CD14-positive monocyte (primary cell): Measurements from ENCODE around the gene MAD2L1. TPM values are rescaled to one million over a fixed set of nuclear protein-coding genes. Genes with fewer than 3 reads are reported as not detected.

Source experiments
- DNase-seq, 3 donors: peaks; one replicate each; pipeline ENCODE4 v3.0.0-alpha.2; 2011 to 2022
- H2AFZ ChIP-seq: 2 replicates; pipeline ENCODE4 v1.6.0; 2012; ENCODE audit warnings: mild to moderate bottlenecking, low read depth, low read length, inconsistent platforms; ENCODE audit not compliant: insufficient read depth, poor library complexity, severe bottlenecking
- H3K27ac ChIP-seq, 2 donors: 1 replicate in 1 of 2; 2 replicates in 1 of 2; pipeline ENCODE4 v1.5.1; 2012 to 2013; ENCODE audit warnings: low read length in 2 of 2, control low read depth in 1 of 2, inconsistent platforms in 1 of 2, low read depth in 1 of 2, mild to moderate bottlenecking in 1 of 2
- H3K27me3 ChIP-seq, 2 donors: one replicate each; pipeline versions ENCODE4 v1.6.0 to v1.6.1; 2011 to 2013; ENCODE audit warnings: low read length in 2 of 2; ENCODE audit not compliant: control insufficient read depth in 2 of 2, insufficient read depth in 2 of 2
- H3K36me3 ChIP-seq, 2 donors: replicated peaks in 1 of 2; 1 replicate in 1 of 2; 2 replicates in 1 of 2; pipeline versions ENCODE4 v1.5.1 to v1.6.1; 2012 to 2013; ENCODE audit warnings: low read length in 2 of 2, control low read depth in 1 of 2, inconsistent platforms in 1 of 2, mild to moderate bottlenecking in 1 of 2; ENCODE audit not compliant: insufficient read depth in 2 of 2, control insufficient read depth in 1 of 2
- H3K4me1 ChIP-seq, 2 donors: 1 replicate in 1 of 2; 2 replicates in 1 of 2; pipeline versions ENCODE4 v1.5.1 to v1.6.1; 2012 to 2013; ENCODE audit warnings: low read length in 2 of 2, control low read depth in 1 of 2, inconsistent platforms in 1 of 2, mild to moderate bottlenecking in 1 of 2, moderate library complexity in 1 of 2; ENCODE audit not compliant: insufficient read depth in 2 of 2, control insufficient read depth in 1 of 2
- H3K4me2 ChIP-seq: replicated peaks from 2 replicates; pipeline ENCODE3; 2012; ENCODE audit warnings: low read length, moderate library complexity, mild to moderate bottlenecking; ENCODE audit not compliant: poor library complexity, severe bottlenecking; ENCODE audit errors: extremely low read depth
- H3K4me3 ChIP-seq, 3 experiments: fragments of 200-600 bp in 1 of 3; sonication (generic) in 1 of 3; replicated peaks in 1 of 3; 1 replicate in 2 of 3; 2 replicates in 1 of 3; pipeline ENCODE4 v1.5.1; 2011 to 2013; ENCODE audit warnings: low read length in 3 of 3, mild to moderate bottlenecking in 3 of 3, control low read depth in 2 of 3, low read depth in 2 of 3, inconsistent platforms in 1 of 3, moderate library complexity in 1 of 3
- H3K79me2 ChIP-seq: 2 replicates; pipeline ENCODE4 v1.6.0; 2012; ENCODE audit warnings: mild to moderate bottlenecking, control low read depth, inconsistent platforms, low read length, moderate library complexity; ENCODE audit not compliant: insufficient read depth
- H3K9ac ChIP-seq: 2 replicates; pipeline ENCODE4 v1.6.0; 2017; ENCODE audit warnings: low read length, mild to moderate bottlenecking; ENCODE audit not compliant: insufficient read depth, poor library complexity, severe bottlenecking
- H3K9me3 ChIP-seq, 2 donors: replicated peaks in 1 of 2; 1 replicate in 1 of 2; 2 replicates in 1 of 2; pipeline versions ENCODE4 v1.5.1 to v1.6.1; 2012 to 2013; ENCODE audit warnings: low read length in 2 of 2, control low read depth in 1 of 2; ENCODE audit not compliant: control insufficient read depth in 1 of 2, insufficient read depth in 1 of 2
- H4K20me1 ChIP-seq: 2 replicates; pipeline ENCODE4 v1.6.0; 2012; ENCODE audit warnings: mild to moderate bottlenecking, low read length, control low read depth, moderate library complexity; ENCODE audit not compliant: insufficient read depth
- H3K27ac Mint-ChIP-seq, 7 donors: one replicate each; pipeline ENCODE4 v1.8.0; 2020; ENCODE audit warnings: mild to moderate bottlenecking in 7 of 7, mixed read lengths in 7 of 7, moderate library complexity in 6 of 7, inconsistent platforms in 2 of 7
- H3K27me3 Mint-ChIP-seq, 3 donors: one replicate each; pipeline ENCODE4 v1.8.0; 2021 to 2022; ENCODE audit warnings: low read depth in 3 of 3, mild to moderate bottlenecking in 3 of 3, mixed read lengths in 3 of 3, moderate library complexity in 3 of 3, inconsistent platforms in 1 of 3
- H3K36me3 Mint-ChIP-seq, 2 donors: one replicate each; pipeline ENCODE4 v1.8.0; 2020; ENCODE audit warnings: mixed read lengths in 2 of 2, inconsistent platforms in 1 of 2, mild to moderate bottlenecking in 1 of 2
- H3K4me1 Mint-ChIP-seq: one replicate; pipeline ENCODE4 v1.8.0; 2020; ENCODE audit warnings: mild to moderate bottlenecking, mixed read lengths
- H3K4me3 Mint-ChIP-seq, 2 donors: one replicate each; pipeline ENCODE4 v1.8.0; 2020; ENCODE audit warnings: mild to moderate bottlenecking in 2 of 2, mixed read lengths in 2 of 2, moderate library complexity in 1 of 2
- H3K9me3 Mint-ChIP-seq, 7 donors: one replicate each; pipeline ENCODE4 v1.8.0; 2020 to 2022; ENCODE audit warnings: mixed read lengths in 7 of 7, mild to moderate bottlenecking in 6 of 7, moderate library complexity in 6 of 7, inconsistent platforms in 2 of 7
- CTCF ChIP-seq: fragments of 200-600 bp; IDR thresholded peaks from one replicate; pipeline ENCODE4 v1.8.0; 2022; ENCODE audit warnings: antibody characterized with exemption, mild to moderate bottlenecking
- WGBS: methylation state at CpG from one replicate; pipeline ENCODE4 v1.1.5; 2013; ENCODE audit warnings: missing lambda C conversion rate; ENCODE audit not compliant: insufficient coverage; 5-methylcytosine and 5-hydroxymethylcytosine counted together
- intact Hi-C, 2 donors: fragments of 100-400 bp; cut with micrococcal nuclease; formaldehyde crosslinking; loops; one replicate each; pipeline versions ENCODE4 v1.15.0 to v1.15.1; 2023
- polyA minus RNA-seq: library from RNA; depleted of rRNA, polyadenylated mRNA; stranded (reverse); fragments of >200 nt; gene quantifications from 2 replicates; pipeline ENCODE4 v1.2.3, GENCODE V29; 2012
- polyA plus RNA-seq, 3 donors: library from polyadenylated mRNA; depleted of rRNA in 1 of 3; unstranded in 2 of 3; stranded (reverse) in 1 of 3; fragments of 300-500 nt in 2 of 3; fragments of >200 nt in 1 of 3; fragmentation: Illumina TruSeq in 2 of 3; gene quantifications; 1 replicate in 2 of 3; 2 replicates in 1 of 3; pipeline ENCODE4 v1.2.3, GENCODE V29; 2012 to 2021
- total RNA-seq, 12 experiments: library from RNA in 1 of 12; stranded (reverse) in 1 of 12; fragments of 120-200 nt in 1 of 12; gene quantifications; one replicate each; pipeline ENCODE4 v1.2.4 and lab custom pipeline; 2013 to 2026; ENCODE audit warnings: mixed read lengths in 6 of 12, inconsistent platforms in 1 of 12

Gene MAD2L1
- 0.56 TPM for total RNA-seq (2013)
- under 1 TPM; 0.16 to 0.82 (median 0.67) TPM for polyA plus RNA-seq
- 0.14 and 0.96 TPM in 2 replicates for polyA minus RNA-seq
- total RNA-seq (lab: John Stamatoyannopoulos, UW) = 0.92 to 18.1 (median 2.3) reads per million in 11 experiments

DNA sequence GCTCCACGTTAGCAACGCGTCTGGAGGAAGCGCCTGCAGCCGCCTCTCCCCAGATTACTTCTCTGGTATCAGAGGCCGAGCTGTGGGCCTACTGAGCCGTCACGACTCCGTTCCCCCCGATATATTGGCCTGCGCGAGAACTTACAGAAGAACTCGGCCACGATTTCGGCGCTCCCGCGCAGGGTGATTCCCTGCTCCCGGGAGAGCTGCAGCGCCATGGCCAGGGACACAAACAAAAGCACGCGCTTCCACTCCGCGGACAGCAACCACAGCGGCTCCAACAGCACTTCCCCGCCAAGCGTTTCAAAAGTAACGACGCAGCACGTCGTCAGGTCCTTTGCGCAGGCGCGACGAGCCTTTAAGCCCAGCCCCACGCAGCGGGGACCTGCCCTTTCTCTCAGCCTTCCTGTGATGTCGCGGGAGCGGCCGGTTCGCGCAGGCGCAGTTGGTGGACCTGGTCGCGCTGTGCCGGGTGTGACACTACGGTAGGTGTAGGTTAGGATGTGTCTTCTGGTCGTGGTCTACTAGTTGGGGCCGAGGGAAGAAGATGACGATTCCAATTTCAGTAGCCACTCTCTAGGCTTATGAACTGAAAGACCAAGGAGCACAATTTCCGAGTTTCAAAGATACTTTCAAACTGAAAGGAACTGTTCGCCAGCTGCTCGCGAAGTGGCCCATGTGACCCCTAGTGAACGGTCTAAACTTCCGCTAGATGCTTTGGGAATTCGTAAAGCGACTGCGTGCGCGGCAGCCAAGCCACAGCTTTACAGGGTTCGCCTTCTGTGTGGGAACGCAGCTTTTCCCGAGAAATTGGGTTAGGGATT is at the start of gene MAD2L1:
TSS of gene MAD2L1 (minus strand) at position 332 of the 824 bp plus-strand sequence. CDS start at position 218, 114 bp downstream.
- intact Hi-C loops = no loop called here
- no peak for TF ChIP-seq CTCF
- Histone ChIP-seq H3K9me3 (no peaks in the 10 kb centered on the region), H3K4me1 (peaks cover 17 to 34% of the 10 kb centered on the region in 2 donors), H3K4me3 (peak within 1 kb of the TSS; percentile 51 to 83 (median 68)), H4K20me1 (no peaks in the 10 kb centered on the region), H3K27me3 (no peaks in the 10 kb centered on the region), H2AFZ (peak within 1 kb of the TSS; percentile 92), H3K36me3 (peaks cover 0 to 6% of the 10 kb centered on the region in 2 donors), H3K4me2 (peak within 1 kb of the TSS; percentile 83), H3K27ac (peak within 1 kb of the TSS; percentile 96), H3K9ac (peak within 1 kb of the TSS; percentile 83), H3K79me2 (peaks cover 66% of the 10 kb centered on the region)
- DNase-seq = peak; percentile 98 to 99 (median 98)
- H3K4me3 Mint-ChIP-seq = peak within 1 kb of the TSS; percentile 96 to 98
- H3K4me1 Mint-ChIP-seq = peaks cover 30% of the 10 kb centered on the region
- H3K27ac Mint-ChIP-seq = peak within 1 kb of the TSS; percentile 95 to 98 (median 97)
- H3K36me3 Mint-ChIP-seq = peaks cover 0 to 8% of the 10 kb centered on the region in 2 donors
- H3K9me3 Mint-ChIP-seq = peaks cover 0 to 3% (median 0%) of the 10 kb centered on the region in 7 donors
- under 1% methylated on average over 52 of the region's 65 CpGs for WGBS
- H3K27me3 Mint-ChIP-seq = no peaks in the 10 kb centered on the region

DNA sequence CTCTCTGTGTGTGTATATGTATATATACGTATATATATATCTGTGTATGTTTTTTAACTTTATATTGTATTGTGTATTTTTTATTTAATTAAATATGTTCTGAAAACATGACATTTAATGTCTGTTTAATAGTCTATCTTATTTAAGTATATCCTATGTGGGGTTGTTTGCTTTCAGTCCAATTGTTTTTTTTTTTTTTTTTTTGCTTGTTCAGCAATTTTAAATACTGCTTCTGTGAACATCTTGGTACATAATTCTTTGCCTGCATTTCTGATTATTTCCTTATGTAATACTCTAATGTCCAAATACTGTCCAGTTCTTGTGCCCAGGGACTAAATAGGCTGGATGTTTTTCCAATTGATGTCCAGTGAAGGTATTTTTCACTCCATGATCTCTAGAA is 45.1 kb upstream of the MAD2L1 start:
- H3K4me2 ChIP-seq = no peak overlapping the region
- no peak overlapping the region for H3K4me3 ChIP-seq
- Mint-ChIP-seq H3K9me3 (peaks cover 0 to 6% (median 3%) of the 10 kb centered on the region in 7 donors), H3K4me3 (no peak overlapping the region), H3K27me3 (peaks cover 0 to 2% (median 0%) of the 10 kb centered on the region in 3 donors), H3K4me1 (no peaks in the 10 kb centered on the region), H3K27ac (no peak overlapping the region), H3K36me3 (no peaks in the 10 kb centered on the region)
- no peaks in the 10 kb centered on the region for H3K9me3 ChIP-seq
- no peaks in the 10 kb centered on the region for H3K4me1 ChIP-seq
- no peaks in the 10 kb centered on the region for H4K20me1 ChIP-seq
- H3K27me3 ChIP-seq = no peaks in the 10 kb centered on the region
- H3K9ac ChIP-seq = no peak overlapping the region
- WGBS = no CpG with 5 or more reads among the region's 1 CpG
- TF ChIP-seq CTCF = no peak
- H3K27ac ChIP-seq = no peak overlapping the region
- no peak for DNase-seq
- H2AFZ ChIP-seq = no peak overlapping the region
- intact Hi-C loops = no loop called here
- no peaks in the 10 kb centered on the region for H3K36me3 ChIP-seq
- H3K79me2 ChIP-seq = no peaks in the 10 kb centered on the region
